ENCODE measurements around the gene CNIH2.
A peak's percentile ranks its signal among the peaks of the same experiment; 100 is the strongest.
"Not testable (repeated sequence)": the region's sequence is repeated elsewhere in the genome, so short reads cannot be mapped to it uniquely, and the experiment has no call there.

CNIH2 gene

DNA sequence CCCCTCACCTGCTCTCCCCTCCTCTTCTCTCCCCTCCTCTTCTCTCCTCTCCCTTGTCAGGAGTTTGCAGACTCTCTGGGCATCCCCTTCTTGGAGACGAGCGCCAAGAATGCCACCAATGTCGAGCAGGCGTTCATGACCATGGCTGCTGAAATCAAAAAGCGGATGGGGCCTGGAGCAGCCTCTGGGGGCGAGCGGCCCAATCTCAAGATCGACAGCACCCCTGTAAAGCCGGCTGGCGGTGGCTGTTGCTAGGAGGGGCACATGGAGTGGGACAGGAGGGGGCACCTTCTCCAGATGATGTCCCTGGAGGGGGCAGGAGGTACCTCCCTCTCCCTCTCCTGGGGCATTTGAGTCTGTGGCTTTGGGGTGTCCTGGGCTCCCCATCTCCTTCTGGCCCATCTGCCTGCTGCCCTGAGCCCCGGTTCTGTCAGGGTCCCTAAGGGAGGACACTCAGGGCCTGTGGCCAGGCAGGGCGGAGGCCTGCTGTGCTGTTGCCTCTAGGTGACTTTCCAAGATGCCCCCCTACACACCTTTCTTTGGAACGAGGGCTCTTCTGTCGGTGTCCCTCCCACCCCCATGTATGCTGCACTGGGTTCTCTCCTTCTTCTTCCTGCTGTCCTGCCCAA lies 1.9 kb upstream of the CNIH2 start:
- DNase-seq (ENCODE audit: low read depth in 2 of 3, low spot score in 1 of 3), result no peak

DNA sequence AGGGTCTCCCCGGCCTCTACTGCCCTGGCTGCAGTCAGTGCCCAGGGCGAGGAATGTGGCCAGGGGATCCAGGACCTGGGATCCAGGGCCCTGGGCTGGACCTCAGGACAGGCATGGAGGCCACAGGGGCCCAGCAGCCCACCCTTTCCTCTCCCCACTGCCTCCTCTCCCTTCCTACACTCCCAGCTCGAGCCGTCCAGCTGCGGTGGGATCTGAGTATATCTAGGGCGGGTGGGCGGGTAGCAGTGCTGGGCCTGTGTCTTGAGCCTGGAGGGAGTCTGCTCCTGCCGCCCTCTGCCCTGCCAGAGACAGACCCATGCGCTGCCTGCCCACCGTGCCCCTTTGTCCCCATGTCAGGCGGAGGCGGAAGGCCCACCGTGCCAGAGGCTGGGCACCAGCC lies 1.4 kb upstream of the CNIH2 start:
- not testable (repeated sequence) for DNase-seq (ENCODE audit: low read depth in 2 of 3, low spot score in 1 of 3)

DNA sequence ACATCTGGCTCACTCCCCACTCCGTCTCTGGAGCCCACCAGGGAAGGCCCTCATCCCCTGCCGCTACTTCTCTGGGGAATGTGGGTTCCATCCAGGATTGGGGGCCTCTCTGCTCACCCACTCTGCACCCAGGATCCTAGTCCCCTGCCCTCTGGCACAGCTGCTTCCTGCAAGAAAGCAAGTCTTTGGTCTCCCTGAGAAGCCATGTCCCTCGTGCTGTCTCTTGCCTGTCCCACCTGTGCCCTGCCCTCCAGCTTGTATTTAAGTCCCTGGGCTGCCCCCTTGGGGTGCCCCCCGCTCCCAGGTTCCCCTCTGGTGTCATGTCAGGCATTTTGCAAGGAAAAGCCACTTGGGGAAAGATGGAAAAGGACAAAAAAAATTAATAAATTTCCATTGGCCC lies 911 bp upstream of the CNIH2 start:
- not testable (repeated sequence) for DNase-seq (ENCODE audit: low read depth in 2 of 3, low spot score in 1 of 3)

DNA sequence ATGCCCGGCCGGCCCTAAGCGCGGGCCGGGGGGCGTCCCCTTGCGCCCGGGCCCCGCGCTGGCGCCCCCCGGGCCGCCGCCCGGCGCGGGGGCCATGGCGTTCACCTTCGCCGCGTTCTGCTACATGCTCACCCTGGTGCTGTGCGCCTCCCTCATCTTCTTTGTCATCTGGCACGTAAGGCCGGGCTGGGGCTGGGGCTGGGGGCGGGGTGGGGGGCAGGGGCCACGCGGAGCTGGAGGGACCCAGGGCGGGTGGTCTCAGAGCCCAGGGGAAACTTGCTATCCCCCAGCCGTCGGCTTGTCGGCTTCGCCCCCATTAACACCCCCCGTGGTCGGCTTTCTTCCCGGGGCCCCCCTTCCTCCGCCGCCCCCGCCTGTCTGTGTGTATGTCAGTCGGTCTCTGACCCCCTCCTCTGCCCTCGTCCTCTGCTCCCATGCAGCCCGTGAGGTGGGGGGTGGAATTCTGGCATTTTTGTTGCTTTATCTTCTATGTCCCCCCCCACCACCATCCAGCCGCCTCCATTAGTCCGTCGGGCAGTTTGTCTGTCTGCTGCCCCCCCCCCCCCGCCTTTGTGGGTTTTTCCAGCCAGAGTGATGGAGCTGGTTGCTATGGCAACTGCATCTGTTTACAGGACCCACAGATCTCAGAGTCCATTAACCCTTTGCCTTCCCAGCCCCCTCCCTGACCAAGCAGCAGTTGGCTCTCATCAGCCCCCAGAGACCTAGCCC lies 552 bp downstream of the CNIH2 start:
- no peak for DNase-seq (ENCODE audit: low read depth in 2 of 3, low spot score in 1 of 3)

DNA sequence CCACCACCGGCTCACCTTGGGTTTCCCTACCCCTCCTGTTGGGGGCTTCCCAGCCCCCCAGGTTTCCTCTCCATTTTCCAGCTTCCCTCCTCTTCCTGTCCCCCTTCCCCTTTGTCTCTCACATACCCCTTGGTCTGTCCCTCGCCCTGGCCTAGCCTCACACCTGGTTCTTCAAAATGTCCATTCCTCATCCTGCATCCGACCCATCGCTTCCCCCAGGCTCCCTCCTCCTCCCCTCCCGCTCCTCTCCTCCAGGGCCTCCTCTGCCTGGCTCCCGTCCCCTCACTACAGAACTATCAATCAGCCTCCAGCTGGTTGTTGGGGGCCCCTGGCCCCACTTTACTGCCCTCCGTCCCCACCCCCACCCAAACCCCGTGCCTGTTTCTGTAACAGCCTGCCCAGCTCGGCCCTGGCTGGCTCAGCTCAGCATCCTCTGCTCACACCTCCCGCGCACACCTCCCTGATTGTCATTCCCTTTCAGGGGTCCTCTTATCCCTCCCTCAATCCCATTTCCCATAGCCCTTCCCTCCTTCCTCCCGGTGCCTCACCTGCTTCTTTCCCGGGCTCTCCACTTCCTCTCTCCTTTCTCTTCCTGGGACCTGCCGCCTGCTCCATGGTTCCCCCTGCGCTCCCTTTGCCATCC lies 1.2 kb downstream of the CNIH2 start:
- no peak for DNase-seq (ENCODE audit: low read depth in 2 of 3, low spot score in 1 of 3)

DNA sequence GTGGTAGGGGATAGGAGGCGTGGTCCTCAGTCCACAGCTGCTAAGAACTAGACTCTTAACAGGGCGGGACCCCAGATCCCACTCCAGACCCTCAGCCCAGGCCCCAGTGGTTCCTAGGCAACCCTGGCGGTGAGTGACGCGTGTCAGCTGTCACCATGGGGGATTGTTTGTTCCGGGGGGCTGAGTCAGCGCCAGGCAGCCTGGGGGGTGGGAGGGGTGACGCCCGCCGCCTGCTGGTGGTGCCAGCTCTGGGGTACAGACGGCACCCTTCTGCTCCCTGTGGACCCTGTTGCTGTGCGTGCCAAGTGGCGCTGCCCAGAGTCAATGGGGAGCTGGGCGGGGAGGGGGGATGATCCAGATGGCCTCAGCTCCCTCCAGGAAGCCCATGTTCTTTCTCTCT lies 2.5 kb downstream of the CNIH2 start:
- no peak for DNase-seq (ENCODE audit: low read depth in 2 of 3, low spot score in 1 of 3)

DNA sequence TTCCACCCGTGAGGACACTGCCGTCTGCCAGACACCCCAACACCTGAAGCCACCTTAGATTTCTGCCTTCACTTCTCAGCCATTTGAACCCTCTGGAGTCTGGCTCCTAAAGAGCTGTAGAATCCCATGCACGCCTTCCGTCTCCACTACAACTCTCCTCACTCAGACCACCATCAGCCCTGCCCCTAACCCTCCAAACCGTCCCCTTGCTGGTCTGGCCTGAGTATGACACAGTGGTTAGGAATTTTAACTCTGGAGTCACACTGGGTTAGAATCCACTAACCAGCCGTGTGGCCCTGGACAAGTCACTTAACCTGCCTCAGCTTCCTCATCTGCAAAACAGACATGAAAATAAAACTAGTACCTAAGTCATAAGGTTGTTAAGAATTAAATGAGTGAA lies 3.0 kb downstream of the CNIH2 start:
- no peak for DNase-seq (ENCODE audit: low read depth in 2 of 3, low spot score in 1 of 3)

DNA sequence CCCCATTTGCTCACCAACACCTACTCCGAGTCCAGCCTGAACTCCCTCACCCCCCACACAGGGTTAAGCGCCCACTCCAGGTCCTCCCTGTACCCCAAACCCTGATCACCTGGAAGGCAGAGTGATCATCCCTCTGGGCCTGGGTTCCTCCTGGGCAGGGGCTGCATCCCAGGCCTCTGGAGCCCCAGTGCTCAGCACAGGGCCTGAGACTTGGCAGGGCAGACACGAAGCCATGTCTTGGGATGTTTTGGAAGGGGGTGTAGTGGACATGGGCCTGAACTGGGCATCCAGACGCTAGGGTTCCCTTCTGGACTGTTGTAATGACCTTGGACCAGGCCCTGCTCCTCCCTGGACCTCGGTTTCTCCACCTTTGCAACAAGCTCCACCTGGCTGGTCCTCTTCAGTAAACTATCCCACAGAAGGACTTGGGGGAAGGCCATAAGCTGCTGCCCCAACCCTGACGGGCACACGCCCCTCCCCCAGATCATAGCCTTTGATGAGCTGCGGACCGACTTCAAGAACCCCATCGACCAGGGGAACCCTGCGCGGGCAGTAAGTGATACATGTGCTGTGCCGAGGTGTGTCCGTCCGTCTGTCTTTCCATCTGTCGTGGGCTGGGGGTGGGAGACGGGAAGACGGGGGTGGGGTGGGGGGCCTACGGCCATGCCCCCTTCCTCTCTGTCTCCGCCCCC lies 3.9 kb downstream of the CNIH2 start:
- no peak for DNase-seq (ENCODE audit: low read depth in 2 of 3, low spot score in 1 of 3)

DNA sequence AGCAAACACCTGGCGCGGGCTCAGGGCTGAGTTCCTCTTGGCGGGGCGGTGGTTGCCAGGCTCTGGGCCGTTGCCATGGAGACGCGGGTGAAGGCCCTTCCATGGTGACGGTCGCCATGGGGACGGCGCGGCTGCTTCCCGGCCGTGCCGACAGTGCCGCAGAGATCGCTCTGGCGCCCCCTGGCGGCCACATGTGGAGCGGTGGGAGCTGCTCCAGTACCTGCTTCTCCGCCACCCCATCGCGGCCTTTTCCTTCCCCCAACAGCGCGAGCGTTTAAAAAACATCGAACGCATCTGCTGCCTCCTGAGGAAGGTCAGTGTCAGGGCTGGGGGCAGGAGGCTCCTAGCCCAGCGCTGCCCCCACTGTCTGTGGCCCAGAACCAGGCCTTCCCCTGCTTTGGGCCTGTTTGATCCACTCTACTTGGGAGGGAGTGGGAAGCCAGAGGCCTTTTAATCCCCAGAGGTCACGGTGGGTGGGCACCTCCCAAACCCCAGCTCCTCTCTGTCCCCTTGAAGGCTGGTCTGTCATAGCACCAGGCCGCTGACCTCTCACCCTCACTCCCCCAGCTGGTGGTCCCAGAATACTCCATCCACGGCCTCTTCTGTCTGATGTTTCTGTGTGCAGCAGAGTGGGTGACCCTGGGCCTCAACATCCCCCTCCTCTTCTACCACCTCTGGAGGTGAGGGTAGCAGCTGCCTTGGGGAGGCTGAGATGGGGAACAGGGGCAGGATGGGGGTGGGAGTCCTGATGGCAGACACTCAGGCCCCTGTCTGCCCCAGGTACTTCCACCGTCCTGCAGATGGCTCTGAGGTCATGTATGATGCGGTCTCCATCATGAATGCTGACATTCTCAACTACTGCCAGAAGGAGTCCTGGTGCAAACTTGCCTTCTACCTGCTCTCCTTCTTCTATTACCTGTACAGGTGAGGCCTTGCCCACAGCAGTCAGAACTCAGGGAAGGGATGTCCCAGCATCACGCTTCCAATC lies 4.8 kb downstream of the CNIH2 start:
- DNase-seq (ENCODE audit: low read depth in 2 of 3, low spot score in 1 of 3), result peak; percentile 96 to 99 (median 97)

DNA sequence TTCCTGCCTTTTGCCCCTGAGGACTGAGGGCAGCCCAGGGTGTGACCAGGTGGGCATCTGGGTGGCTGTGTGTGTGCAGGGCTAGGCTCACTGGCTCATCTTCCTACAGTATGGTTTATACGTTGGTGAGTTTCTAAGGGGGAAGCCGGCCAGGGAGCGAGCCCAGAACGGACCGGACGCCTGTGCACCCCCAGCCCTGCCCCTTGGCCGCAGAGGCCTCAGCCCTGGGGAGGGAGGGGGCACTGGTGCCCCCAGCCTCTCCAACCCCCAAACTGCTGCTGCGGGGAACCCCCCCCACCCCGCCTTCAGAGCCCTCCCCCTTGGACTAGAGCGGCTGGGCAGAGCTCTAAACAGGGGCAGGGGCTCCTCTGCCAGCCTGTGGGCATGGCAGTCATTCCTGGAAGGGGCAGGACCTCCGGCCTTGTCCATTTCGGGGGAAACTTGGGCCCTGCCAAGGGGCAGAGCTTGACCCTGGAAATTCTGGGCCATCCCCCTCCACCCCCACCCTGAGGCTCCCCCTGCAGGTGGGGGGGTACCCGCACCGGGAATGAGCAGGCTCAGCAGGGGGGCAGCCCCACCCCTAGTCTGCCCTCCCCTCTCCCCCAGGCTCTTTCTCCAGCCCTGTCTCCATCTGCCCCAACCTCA lies 5.6 kb downstream of the CNIH2 start:
- no peak for DNase-seq (ENCODE audit: low read depth in 2 of 3, low spot score in 1 of 3)

DNA sequence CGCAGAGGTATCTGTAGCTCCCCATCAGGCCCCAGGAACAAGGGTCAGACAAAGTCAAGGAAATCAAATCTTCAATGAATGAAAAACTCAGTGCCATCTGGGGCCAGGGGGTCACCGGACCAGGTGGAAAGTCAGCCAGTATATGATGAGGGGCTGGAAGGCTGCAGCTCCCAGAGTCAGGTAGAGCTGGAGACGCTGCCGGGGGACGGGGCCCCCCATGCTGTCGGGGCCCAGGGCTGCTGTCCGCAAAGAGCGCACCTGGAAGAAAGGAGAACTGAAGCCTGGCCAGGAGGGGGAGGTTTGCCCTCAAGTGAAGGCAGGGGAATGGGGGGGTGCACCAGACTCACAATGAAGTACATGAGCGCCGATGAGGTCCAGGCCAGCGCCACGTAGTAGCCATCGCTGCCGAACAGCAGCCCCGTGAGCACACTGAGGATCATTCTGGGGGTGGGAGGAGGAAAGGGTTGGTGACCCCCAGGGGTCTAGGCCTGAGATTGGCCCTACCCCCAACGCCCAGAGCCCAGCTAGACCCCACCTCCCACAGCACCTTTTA lies 6.6 kb downstream of the CNIH2 start:
- DNase-seq (ENCODE audit: low read depth in 2 of 3, low spot score in 1 of 3), result no peak

DNA sequence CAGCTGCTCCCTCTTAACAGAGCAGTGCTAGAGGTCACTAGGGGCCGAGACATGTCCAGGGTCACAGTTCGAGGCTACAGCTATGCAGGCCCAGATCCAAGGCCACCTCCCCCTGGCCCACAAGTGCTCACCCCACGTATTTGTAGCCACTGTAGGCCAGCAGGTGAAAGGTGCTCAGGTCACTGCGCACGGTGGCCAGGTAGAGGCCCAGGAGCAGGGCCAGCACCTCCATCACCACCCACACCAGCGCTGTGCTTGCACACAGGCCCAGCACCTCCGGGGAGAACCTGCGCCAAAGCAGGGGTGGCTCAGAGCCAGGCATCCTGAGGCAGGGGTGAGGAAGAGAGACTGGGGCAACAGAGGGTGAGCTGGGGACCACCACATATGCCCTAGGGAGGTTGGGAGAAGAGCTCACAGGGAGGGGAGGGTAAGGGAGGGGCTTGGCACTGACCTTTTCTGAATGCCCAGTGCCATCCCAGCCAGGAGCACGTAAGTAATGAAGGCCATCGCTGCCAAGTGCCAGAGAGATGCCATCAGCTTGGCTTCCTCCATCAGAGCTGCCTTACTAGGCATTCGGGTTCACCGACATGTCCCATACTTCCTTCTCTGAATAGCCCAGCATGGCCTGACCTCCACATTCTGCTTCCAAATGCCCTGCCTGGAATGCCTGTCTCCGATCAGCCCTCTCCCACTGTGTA lies 7.4 kb downstream of the CNIH2 start:
- DNase-seq (ENCODE audit: low read depth in 2 of 3, low spot score in 1 of 3), result no peak

DNA sequence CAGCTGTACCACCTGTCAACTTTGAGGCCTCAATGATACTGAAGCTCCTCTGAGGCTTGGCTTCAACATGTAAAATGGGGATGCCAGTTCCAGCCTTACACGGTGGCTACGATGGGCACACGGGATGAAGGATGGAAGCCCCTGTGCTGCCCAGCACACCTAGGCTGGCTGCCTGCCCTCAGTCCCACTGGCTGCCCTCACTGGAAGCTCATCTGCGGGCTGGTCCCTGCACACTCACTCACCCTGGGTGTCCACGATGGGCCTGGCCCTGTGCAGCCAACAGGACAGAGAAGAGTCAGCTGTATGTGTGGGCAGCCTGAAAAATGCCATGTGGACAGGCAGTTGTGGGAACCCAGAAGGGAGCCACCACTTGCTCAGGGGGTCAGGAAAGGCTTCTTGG lies 8.7 kb downstream of the CNIH2 start:
- no peak for DNase-seq (ENCODE audit: low read depth in 2 of 3, low spot score in 1 of 3)

DNA sequence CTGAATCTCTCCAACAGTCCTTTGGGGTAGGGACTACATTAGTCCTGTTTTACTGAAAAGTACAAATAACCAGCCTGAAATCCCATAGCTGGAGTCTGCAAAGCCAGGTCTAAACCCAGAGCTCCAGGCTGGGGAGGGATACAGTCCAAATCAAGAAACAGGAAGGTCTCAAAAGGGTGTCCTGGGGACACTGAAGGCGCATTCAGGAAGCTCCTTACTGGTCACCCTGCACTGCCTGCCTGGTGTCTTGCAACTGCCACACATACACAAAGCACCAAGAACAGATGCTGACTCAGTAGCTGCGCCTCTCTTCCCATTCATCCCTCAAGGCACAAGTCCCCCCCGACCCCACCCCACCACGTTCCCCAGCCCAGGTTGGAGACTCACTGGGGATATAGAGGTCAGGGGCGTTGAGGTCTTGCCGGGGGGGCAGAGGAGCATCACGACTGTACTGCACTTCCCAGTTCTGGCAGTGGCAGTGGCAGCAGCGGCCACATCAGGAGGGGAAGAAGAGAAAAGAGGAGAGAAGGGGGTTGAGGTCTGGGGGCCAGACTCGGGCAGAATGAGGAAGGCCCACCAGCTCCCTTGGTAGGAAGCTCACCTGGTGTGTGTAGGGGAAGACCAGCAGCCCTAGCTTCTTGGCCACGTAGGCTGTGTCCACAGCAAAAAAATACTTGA lies 9.4 kb downstream of the CNIH2 start:
- DNase-seq (ENCODE audit: low read depth in 2 of 3, low spot score in 1 of 3), result no peak

DNA sequence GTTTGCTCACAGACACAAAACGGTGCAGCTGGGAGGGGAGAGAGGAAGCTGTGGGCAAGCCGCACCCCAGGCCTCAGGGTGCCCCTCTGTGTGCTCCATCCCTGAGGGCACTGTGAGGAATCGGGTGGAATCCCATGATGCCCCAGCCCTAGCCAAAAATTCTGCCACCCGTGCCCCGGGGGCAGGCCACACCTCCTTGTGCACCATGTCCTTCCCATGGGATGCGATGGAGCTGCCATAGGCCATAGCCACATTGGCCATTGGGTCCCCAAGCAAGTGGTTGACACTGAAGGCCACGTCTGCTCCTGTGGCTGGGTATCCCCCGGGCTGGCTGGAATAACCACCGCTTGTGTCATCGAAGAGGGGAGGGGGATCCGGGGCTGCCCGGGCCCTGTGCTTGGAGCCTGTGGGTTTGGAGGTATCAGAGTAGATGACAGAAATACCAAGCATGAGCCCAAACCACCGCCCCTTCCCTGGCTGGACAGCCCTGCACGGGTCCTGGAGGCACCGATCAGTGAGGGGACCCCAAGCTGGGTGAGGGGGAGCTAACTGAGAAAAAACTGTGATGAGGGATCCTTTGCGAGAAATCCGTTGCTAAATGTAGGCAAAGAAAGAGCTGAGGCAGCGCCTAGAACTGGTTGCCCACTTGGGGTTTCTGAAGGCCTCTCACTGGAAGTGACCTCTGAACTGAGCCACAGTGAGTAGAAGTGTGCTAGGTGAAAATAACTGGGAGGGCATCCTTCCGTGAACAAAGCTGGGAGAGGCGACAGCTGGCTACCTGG lies 10.1 kb downstream of the CNIH2 start:
- DNase-seq (ENCODE audit: low read depth in 2 of 3, low spot score in 1 of 3), result no peak

DNA sequence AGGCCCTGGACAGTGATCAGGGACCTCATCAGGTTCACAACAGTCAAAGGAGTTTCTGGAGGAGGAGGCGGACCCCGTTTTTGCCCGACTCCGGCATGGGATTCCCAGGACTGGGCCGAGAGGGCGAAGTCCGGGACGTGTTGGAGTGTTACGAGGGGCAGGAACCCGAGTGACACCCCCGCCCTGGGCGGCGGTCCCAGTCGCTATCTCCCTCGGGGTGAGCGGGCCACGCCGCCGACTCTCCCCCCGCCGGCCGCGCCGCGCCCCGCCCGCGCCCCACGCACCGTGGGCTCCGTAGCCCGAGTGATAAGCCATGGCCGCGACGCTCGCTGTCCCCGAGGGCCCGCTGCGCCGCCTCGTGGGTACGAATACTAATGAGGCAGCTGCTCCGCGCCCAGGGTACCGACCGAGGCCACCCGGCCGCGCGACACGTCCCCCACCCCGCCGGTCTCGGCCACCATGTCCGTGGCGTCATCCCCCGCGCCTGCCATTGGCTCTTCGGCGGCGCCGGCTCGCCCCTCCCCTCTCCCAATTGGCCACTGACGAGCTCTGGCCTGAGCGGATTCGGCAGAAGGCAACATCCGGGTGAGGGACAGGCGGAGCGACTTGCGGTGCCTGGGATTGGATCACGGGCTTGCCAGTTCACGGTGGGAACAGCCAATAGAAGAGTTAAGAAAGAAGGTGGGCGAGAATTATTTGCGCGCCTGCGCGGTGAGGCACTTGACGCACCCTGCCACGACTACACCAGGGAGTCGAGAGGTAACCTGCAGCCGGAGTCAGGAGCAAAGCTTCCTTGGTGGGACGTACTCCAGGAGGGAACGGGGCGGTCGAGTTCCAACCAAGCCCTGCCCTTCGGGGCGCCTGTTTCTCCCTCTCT lies 10.9 kb downstream of the CNIH2 start, which contains the start of gene YIF1A:
YIF1A (minus strand) TSS at position 473 of the 877 bp plus-strand sequence; CDS start at position 315, 158 bp downstream.
- peak; percentile 94 to 98 (median 98) for DNase-seq (ENCODE audit: low read depth in 2 of 3, low spot score in 1 of 3)
